DMS79 treated with DMSO at 0.1 percent for 48 hours (cell line): ENCODE measurements around the gene CNNM4.

ENCODE experiments used
- DNase-seq: peaks from one replicate; lab custom pipeline; 2025; lab: John Stamatoyannopoulos, UW

CNNM4 gene

DNA sequence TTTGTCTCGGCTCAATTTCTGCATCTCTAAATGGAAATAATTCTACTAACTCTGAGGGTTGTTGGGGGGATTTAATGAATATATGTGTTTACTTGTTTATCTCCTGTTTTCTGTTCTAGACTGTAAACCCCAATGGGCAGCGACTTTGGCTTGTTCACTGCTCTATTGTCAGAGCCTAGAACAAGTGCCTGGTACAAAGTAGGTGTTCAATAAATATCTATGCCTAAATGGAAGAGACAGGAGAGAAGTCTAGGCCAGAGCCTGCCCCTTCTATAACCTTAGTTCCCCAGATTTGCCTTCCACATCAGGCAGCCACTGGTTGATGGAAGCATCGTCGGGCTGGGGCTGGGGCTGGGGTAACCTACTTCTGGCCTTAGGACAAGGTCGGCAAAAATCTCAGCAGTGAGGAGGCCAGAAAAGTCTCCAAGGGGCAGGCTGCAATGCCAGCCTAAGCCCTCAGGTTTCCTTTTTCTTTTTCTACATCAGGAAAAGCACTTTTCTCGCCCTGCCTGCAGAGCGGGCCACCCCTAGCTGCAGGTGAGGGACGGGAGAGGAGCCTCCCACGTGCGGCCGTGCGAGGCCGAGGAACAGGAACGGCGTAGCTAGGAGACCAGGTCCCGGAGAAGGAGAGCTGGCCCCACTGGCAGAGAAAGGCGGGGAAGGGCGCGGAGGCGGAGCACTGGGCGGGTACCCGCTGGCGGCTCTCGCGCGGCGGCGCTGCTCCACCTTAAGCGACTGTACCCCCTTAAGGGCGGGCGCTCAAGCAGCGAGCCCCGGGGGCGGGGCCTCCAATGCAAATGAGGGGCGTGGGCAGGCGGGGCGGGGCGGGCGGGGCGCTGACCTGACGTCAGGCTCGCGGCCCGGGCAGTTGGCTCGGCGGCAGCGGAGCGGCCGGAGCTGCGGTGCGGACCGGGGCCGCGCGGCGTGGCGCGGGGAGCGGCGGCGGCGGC lies at the start of gene CNNM4:
Gene CNNM4, plus strand, starts transcription at position 867 of the 950 bp plus-strand sequence. CDS start 98 bp downstream, outside the sequence.
- peak; percentile 93 for DNase-seq

DNA sequence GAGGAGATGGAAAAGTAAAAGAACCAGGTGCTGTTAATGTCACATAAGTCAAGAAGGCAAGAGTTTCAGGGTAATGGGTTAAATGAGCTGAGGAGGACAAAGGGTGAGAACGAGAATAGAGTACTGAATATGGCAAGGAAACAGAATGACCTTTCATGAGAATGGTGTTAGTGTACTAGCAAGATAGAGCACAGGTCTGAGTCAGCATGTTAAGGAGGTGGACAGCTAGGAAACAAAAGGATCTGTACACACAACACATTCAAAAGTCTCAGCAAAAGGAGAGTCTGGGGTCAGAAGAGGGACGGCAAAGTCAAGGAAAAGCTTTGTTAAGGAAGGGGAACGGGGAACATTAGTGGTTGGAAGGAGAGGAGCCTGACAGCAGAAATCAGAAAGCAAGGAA lies 49.7 kb upstream of the CNNM4 start:
- no peak for DNase-seq

GRCh38 chr2:96715658-96716057 lies 45.0 kb upstream of the CNNM4 start:
- no peak for DNase-seq

GRCh38 chr2:96716388-96716787 lies 44.3 kb upstream of the CNNM4 start:
- DNase-seq = no peak

DNA sequence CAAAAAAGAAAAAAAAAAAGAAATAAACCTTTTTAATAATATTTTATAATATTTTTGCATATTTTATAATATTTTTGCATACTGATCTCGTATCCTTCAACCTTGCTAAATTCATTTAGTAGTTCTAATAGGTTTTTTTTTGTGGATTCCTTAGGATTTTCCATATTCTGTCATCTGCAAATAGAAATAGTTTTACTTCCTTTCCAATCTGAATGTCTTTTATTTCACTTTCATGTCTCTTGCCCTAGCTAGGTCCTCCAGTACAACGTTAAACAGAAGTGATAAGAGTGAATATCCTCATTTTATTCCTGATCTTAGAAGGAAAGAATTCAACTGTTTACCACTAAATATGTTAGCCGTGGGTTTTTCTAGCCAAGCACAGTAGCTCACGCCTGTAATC lies 34.6 kb upstream of the CNNM4 start:
- DNase-seq = no peak

DNA sequence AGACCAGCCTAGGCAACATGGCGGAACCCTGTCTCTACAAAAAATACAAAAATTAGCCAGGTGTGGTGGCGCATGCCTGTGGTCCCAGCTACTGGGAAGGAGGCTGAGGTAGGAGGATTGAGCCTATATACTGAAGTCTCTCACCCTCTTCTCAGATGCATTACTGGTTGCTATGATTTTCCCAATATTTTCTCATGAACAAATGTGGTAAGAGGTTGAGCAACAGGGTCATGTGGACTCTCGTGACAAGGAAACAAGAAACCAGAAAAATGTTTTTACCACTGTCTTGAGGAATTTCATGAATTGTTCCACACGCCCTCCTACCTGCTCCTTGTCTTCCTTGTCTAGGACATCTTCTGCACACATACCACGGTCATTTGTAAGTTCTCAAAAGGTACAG lies 33.3 kb upstream of the CNNM4 start:
- DNase-seq = no peak

- no peak for DNase-seq
Observed at GRCh38 chr2:96729748-96730147, 31.0 kb upstream of the CNNM4 start.

GRCh38 chr2:96730212-96730611 lies 30.5 kb upstream of the CNNM4 start:
- no peak for DNase-seq

- no peak for DNase-seq
Observed at GRCh38 chr2:96733931-96734330, 26.8 kb upstream of the CNNM4 start.

DNA sequence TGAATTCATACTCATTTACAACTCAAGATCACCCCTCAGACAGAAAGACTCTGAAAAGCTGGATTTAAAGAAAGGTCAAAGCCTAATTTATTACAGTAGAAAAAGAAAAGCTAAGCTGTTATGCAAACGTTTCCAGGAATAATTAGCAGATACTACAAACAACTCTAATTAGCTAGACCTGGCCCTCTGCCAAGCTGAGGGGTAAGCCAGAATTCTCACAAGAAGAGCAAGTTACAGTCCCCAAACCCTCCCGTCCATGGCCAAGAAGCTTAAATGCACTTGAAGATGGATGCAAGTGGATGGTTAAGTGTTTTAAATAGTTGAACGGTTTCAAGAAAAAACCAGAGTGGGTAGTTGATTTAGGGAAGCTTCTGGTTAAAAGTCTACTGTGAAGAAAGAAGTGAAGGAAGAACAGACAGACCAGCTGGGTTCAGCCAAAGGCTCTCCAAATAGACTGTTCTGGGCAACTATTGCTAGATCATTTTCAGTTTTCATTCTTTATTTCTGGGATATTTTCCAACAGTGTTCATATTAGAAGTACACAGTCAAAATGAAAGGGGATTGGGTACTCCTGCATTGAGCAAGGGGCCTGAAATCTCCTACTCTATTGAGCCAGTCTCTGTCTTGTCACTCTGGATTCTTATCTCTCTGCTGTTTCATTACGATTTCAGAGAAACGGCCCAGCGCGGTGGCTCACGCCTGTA lies 25.7 kb upstream of the CNNM4 start:
- DNase-seq = peak; percentile 91

GRCh38 chr2:96737251-96737650 lies 23.5 kb upstream of the CNNM4 start:
- no peak for DNase-seq

DNA sequence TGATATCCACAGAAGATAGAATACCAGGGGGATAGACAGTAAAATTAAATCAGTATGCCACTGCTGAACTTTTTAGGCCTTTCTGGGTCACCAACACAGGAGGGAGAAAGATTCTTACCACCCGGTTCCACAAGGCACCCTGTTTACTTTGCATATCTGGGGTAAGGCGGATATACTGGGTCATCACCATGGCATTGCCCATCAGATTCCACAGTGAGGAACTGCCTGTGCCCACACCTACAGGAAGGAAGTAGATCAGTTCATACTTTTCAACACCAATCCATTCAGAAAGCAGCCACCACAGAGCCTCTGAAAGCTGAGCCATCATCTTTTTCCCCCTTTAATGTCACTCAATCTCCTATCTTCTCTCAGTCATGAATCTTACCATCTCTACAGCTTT lies 22.9 kb upstream of the CNNM4 start:
- DNase-seq = no peak

- DNase-seq = no peak
Observed at GRCh38 chr2:96739076-96739632, 21.5 kb upstream of the CNNM4 start.

DNA sequence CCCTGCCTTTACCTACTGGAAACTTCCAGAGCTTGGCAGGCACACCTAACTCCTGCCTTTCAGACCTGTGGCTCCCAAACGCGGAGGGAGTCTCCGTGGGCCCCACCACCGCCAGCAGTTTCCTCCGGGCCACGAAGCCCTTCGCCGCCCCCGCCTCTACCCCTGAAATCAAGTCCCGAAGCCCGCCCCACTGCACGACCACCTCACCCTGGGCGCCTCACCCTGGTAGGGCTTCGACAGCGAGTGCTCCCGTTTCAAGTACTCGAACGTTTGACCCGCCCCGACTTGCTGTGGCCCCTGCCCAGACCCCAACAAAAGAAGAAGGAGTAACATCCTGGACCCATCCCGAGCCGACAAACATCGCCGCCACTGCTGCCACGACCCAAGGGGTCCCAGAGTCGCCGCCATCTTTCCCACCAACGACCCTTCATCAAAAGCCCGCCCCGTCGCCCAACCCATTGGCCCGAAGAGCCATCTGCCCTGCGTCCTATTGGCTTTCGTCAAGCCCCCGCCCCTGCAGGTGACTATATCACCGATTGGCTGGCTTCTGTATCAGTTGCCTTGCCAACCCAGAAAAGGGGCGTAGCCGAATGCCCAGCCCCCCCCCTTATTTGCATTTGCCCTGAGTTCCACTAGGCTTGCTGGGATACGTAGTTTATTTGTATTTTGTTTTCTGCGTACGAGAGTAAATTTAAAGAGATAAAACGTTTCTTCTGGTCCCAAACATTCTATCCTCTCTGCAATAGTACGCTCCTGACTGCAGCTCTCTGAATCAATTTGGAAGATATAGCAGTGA lies 20.9 kb upstream of the CNNM4 start, which contains the start of gene LMAN2L:
Gene LMAN2L, minus strand, starts transcription at position 432 of the 796 bp plus-strand sequence. Its CDS starts 24 bp downstream, at position 408.
- peak; percentile 93 for DNase-seq

DNA sequence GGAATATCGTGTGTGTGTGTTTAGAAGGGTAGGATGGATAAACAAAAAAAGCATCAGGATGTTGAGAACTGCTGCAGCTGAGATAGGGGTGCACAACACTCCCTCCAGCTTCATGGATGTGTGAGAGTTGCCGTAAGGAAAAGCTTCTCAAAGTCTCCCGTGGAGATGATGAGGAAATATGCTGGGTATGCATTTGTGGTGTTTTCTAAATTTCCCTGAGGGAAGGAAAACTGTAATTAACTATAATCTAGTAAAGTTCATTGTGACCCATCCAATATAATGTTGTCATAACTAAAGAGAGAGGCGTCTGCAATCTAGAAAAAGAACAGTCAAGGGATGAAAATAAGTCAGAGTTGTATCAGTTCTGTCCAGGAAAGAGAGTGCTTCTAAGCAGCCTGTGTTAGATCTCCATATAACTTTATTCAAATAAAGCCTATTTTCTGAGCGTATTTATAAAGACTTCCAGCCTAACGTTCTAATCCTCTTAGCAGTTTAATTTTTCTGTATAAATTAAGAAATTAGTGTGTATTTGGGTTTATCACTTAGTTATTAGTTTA lies 13.6 kb upstream of the CNNM4 start:
- no peak for DNase-seq

DNA sequence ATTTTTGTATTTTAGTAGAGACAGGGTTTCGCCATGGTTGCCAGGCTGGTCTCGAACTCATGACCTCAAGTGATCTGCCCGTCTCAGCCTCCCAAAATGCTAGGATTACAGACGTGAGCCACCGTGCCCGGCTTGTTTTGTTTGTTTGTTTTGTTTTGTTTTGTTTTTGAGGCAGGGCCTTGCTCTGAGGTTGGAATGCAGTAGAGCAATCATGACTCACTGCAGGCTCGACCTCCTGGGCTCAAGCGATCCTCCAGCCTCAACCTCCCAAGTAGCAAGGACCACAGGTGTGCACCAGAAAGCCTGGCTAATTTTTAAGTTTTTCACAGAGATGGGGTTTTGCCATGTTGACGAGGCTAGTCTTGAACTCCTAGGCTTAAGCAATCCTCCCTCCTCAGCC lies 8.9 kb upstream of the CNNM4 start:
- no peak for DNase-seq

DNA sequence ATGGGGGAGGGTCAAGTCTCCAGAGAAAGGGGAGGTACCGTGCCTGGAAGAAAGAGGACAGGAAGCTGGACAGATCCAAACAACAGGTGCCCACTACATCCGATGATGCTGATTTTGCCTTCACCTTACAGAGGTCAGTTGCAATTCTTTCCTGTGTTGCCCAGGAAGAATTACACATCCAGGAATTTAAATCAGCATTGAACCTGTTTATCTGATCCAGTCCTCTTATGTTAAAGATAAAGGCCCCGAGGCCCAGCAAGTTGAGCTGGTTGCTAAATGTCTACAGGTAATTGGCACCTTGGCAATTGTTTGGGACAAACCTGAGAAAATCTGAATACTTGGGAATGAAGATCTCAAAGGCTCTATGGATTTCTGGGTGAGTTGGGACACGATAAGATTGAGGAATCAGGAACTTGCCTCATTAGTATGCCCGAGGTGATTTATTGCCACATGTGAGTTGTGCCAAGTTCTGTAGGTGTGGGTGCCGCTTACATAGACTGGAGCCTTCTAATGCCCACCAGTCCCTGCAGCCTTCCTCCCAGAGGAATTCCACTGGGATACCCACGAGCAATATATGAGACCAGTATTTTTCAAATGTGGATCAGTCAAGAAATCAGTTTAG lies 6.9 kb upstream of the CNNM4 start:
- no peak for DNase-seq

DNA sequence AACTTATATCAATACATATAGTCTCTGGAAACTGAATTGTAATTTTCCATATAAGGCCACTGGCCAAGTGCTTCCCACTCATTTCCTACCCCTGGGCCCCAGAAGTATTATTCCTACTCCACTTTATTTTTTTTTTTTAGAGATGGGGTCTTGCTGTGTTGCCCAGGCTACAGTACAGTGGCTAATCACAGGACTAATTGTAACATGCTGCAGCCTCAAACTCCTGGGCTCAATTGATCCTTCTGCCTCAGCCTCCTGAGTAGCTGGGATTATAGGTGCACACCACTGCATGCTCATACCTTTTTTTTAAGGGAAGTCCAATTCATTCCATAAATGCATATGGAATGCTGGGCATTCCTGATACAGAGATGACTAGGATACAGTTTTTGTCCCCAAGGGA lies 6.4 kb upstream of the CNNM4 start:
- DNase-seq = no peak

- no peak for DNase-seq
Observed at GRCh38 chr2:96756788-96757476, 3.8 kb upstream of the CNNM4 start.

DNA sequence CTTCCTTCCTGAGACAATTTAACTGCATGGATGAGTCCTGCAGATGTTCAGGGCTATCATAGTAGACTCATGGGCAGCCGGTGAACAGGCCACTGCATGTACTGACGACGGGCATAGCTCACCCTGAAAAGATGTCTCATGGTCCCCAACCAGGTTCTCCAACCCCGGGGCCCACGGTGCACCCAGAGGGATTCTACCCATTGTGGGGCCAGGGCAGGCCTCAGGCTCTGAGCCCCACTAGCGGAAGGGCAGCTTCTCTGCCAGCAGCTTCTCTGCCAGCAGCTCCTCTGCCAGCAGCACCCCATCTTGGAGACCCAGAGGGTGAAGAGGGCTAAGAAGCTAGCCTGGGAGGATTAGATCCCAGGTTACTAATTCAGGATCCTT lies 3.2 kb upstream of the CNNM4 start:
- DNase-seq = no peak

DNA sequence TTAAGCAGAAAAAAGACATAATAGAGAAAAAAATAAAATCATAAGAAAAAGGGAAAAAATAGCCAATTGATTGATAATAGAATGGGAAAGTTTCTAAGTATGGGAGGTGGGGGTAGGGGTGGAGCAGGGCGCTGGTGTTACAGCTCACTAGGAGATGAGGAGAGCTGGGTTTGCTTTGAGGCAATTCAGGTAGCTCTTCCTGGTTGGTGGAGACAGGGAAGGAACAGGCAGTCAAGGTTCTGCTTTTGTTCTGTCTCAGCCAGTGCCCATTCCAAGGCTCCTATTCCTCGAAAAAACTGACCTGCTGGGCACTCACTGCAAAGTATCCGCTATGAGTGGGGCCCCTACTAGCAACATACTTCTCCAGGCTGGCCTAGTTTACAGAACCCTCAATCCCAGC lies 1.7 kb upstream of the CNNM4 start:
- DNase-seq = no peak
